Keratinocyte (primary cell): ENCODE data around the gene ZNF8. TPM values are rescaled to one million over a fixed set of nuclear protein-coding genes. Genes with fewer than 3 reads are reported as not detected.
"Not testable (repeated sequence)": the region's sequence is repeated elsewhere in the genome, so short reads cannot be mapped to it uniquely, and the experiment has no call there.

Experiments
- DNase-seq: peaks from one replicate; pipeline ENCODE4 v3.0.0-alpha.2; 2011; ENCODE audit warnings: low read depth, missing footprints, low spot score
- FAIRE-seq: peaks from 2 replicates; lab custom pipeline; 2011; peaks lifted over from hg19 to GRCh38; lab: Jason Lieb, UNC
- H2AFZ ChIP-seq: 2 replicates; pipeline ENCODE4 v1.6.0; 2012; ENCODE audit warnings: low read length, control low read depth, inconsistent platforms; ENCODE audit not compliant: control insufficient read depth
- H3K27ac ChIP-seq: 2 replicates; pipeline ENCODE4 v1.5.1; 2011; ENCODE audit warnings: low read length; ENCODE audit not compliant: control insufficient read depth, insufficient read depth
- H3K27me3 ChIP-seq: 3 replicates; pipeline ENCODE4 v1.6.0; 2011; ENCODE audit warnings: low read length; ENCODE audit not compliant: control insufficient read depth, insufficient read depth; ENCODE audit errors: extremely low read depth
- H3K36me3 ChIP-seq, 2 experiments: 2 replicates in 1 of 2; 3 replicates in 1 of 2; pipeline ENCODE4 v1.5.1; 2011; ENCODE audit warnings: low read length in 2 of 2, mild to moderate bottlenecking in 1 of 2; ENCODE audit not compliant: control insufficient read depth in 2 of 2, insufficient read depth in 2 of 2; ENCODE audit errors: extremely low read depth in 1 of 2
- H3K4me1 ChIP-seq: 3 replicates; pipeline ENCODE4 v1.5.1; 2011; ENCODE audit warnings: low read length; ENCODE audit not compliant: control insufficient read depth, insufficient read depth; ENCODE audit errors: extremely low read depth
- H3K4me2 ChIP-seq: 3 replicates; pipeline ENCODE4 v1.6.0; 2011; ENCODE audit warnings: low read depth, low read length; ENCODE audit not compliant: control insufficient read depth, insufficient read depth; ENCODE audit errors: extremely low read depth
- H3K4me3 ChIP-seq, 3 experiments: fragments of 200-600 bp in 1 of 3; sonication (generic) in 1 of 3; 2 replicates in 2 of 3; 3 replicates in 1 of 3; pipeline ENCODE4 v1.5.1; 2011 to 2016; ENCODE audit warnings: low read length in 3 of 3, mild to moderate bottlenecking in 3 of 3, control low read depth in 2 of 3, inconsistent platforms in 1 of 3, low read depth in 1 of 3, mixed read lengths in 1 of 3, mixed run types in 1 of 3, moderate library complexity in 1 of 3; ENCODE audit not compliant: control insufficient read depth in 2 of 3, insufficient read depth in 2 of 3; ENCODE audit errors: extremely low read depth in 1 of 3
- H3K79me2 ChIP-seq: 2 replicates; pipeline ENCODE4 v1.6.0; 2012; ENCODE audit warnings: low read length; ENCODE audit not compliant: control insufficient read depth, insufficient read depth
- H3K9ac ChIP-seq: 3 replicates; pipeline ENCODE4 v1.6.0; 2011; ENCODE audit warnings: low read length; ENCODE audit not compliant: control insufficient read depth, insufficient read depth; ENCODE audit errors: extremely low read depth
- H3K9me1 ChIP-seq: 3 replicates; pipeline ENCODE4 v1.6.0; 2011; ENCODE audit warnings: low read length; ENCODE audit not compliant: control insufficient read depth, insufficient read depth; ENCODE audit errors: extremely low read depth
- H3K9me3 ChIP-seq: 2 replicates; pipeline ENCODE4 v1.5.1; 2012; ENCODE audit warnings: low read depth, low read length; ENCODE audit not compliant: control insufficient read depth
- H4K20me1 ChIP-seq: 3 replicates; pipeline ENCODE4 v1.6.0; 2011; ENCODE audit warnings: low read length; ENCODE audit not compliant: control insufficient read depth, insufficient read depth; ENCODE audit errors: extremely low read depth
- CTCF ChIP-seq, 3 experiments: IDR thresholded peaks in 1 of 3; conservative IDR thresholded peaks in 1 of 3; optimal IDR thresholded peaks in 1 of 3; 2 replicates in 2 of 3; 3 replicates in 1 of 3; pipeline versions ENCODE3 to v1.5.1; 2011; ENCODE audit warnings: low read length in 3 of 3, mild to moderate bottlenecking in 3 of 3, moderate library complexity in 2 of 3, control low read depth in 1 of 3, inconsistent platforms in 1 of 3; ENCODE audit not compliant: insufficient read depth in 2 of 3; ENCODE audit errors: extremely low read depth in 1 of 3
- EZH2 ChIP-seq: IDR thresholded peaks from one replicate; pipeline ENCODE4 v1.6.1; 2012; ENCODE audit warnings: inconsistent platforms, mild to moderate bottlenecking, low read length, moderate library complexity
- dilution Hi-C: fragments of 300-500 bp; cut with MboI; formaldehyde crosslinking; loops from one replicate; pipeline ENCODE4 v1.7.0; 2020; ENCODE audit warnings: low sequenced_read_pairs; ENCODE audit not compliant: extremely low pct_ligation_motif_present
- polyA plus RNA-seq, 5 experiments: library from polyadenylated mRNA; depleted of rRNA in 3 of 5; stranded (reverse) in 3 of 5; stranded (forward) in 1 of 5; unstranded in 1 of 5; fragments of >200 nt; gene quantifications; 1 replicate in 1 of 5; 2 replicates in 3 of 5; 3 replicates in 1 of 5; pipeline versions ENCODE4 v1.2.1 to v1.2.3, GENCODE V29; 2011 to 2012; ENCODE audit warnings: missing spikeins in 2 of 5, low read depth in 1 of 5, low replicate concordance in 1 of 5

ZNF8 gene
- polyA plus RNA-seq, 1 donor (not counting 4 experiments of a cell fraction or from before 2014, with no cell fraction given) = 2.7 TPM

GRCh38 chr19:58307736-58308135 is 29.0 kb downstream of the ZNF8 start:
- dilution Hi-C loops = no loop called here
- Histone ChIP-seq H2AFZ (no peak overlapping the region), H3K27me3 (no peaks in the 10 kb centered on the region), H3K4me2 (no peak overlapping the region), H3K79me2 (peaks cover 33% of the 10 kb centered on the region), H3K27ac (no peak overlapping the region), H3K36me3 (peaks cover 15 to 24% of the 10 kb centered on the region in 2 experiments), H3K4me3 (no peak overlapping the region), H3K9me1 (no peaks in the 10 kb centered on the region), H3K9ac (no peak overlapping the region), H4K20me1 (peaks cover 4% of the 10 kb centered on the region), H3K4me1 (peaks cover 13% of the 10 kb centered on the region), H3K9me3 (no peaks in the 10 kb centered on the region)
- no peak for DNase-seq
- FAIRE-seq = no peak
- TF ChIP-seq EZH2 (no peak), CTCF (optimal IDR thresholded peaks at IDR 0.05 in 1 of 3, IDR thresholded peaks at IDR 0.05 in 1 of 3, conservative IDR thresholded peaks at IDR 0.05 in 1 of 3; ENCODE audit: extremely low read depth in 1 of 3, insufficient read depth in 2 of 3, low read length in 3 of 3) (no peak)

GRCh38 chr19:58310685-58311084 is 31.9 kb downstream of the ZNF8 start:
- FAIRE-seq, H2AFZ ChIP-seq, H3K9ac ChIP-seq, H4K20me1 ChIP-seq, H3K4me1 ChIP-seq, H3K9me3 ChIP-seq, DNase-seq, dilution Hi-C loops, H3K27me3 ChIP-seq, H3K4me3 ChIP-seq, H3K9me1 ChIP-seq, H3K4me2 ChIP-seq, H3K27ac ChIP-seq: not testable (repeated sequence)
- H3K36me3 ChIP-seq = peaks cover 23 to 36% of the 10 kb centered on the region in 2 experiments
- TF ChIP-seq CTCF (optimal IDR thresholded peaks at IDR 0.05 in 1 of 3, IDR thresholded peaks at IDR 0.05 in 1 of 3, conservative IDR thresholded peaks at IDR 0.05 in 1 of 3; ENCODE audit: extremely low read depth in 1 of 3, insufficient read depth in 2 of 3, low read length in 3 of 3) = peak in 1 of 3 experiments; percentile 15
- peaks cover 28% of the 10 kb centered on the region for H3K79me2 ChIP-seq
